ENCODE measurements around the gene CD81.

The CD81 gene

DNA sequence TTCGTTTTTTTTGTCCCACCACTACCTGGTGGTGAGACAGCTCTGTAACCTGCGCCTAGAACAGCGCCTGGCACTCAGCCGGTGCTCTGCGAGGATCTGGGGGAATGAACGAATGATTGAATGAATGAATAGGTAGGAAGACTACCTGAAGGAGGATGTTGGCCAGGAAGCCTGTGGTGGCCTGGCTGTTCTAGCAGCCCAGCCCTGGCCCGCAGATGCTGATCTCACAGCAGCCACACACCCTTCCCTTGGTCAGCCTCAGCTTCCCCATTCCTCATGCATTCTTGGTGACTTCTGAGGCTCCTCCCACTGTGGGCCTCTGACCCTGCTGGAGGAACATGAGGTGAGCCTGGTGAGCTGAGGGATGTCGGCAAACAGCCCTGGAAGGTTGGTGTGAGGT is 63.5 kb downstream of the CD81 start:
- no peak for DNase-seq

DNA sequence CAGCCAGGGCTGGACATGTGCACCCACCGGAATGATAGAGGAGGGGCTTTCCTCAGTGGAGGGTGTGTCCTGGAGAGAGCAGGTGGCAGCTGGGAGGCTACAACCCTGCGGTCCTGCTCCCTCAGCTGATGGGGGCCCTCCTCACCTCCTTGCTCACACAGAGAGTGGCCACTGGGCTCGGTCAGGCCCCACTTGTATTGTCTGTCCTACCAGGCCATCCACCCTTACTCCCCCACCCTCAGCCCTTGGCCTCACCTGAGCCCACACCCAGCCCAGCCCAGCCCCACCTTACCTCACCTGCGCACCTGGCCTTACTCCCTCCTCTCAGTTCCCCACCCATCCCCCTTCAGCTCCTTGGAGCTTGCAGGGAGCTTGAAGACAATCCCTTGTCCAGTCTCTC is 64.1 kb downstream of the CD81 start:
- DNase-seq, result no peak

DNA sequence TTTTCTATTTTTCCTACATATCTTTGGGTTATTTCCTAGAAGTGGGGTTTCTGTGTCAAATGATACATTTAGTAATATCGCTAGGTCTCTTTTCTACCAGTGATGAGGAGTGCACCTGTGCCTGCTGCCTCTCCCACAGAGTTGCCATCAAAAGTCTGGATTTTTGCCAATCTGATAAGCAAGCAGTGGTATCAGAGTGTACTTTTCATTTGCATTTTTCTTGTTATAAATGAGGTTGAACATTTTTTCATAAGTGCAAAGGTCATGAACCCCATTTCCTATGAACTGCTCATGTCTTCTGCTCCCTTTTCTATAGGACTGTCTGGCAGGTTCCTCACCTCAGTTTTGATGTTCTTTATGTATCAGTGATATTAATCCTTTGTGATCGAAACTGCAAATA is 65.5 kb downstream of the CD81 start:
- DNase-seq, result no peak

- no peak for DNase-seq
These were observed 66.3 kb downstream of the CD81 start for GRCh38 chr11:2443406-2443805.

GRCh38 chr11:2443881-2444820 is 67.0 kb downstream of the CD81 start, which contains the start of gene TRPM5:
Gene TRPM5, minus strand, starts transcription at chr11:2444514. Its CDS starts 21,478 bp downstream, at chr11:2423036.
- peak; percentile 73 for DNase-seq

- DNase-seq, result no peak
These were observed 68.0 kb downstream of the CD81 start, which contains the start of gene KCNQ1 for GRCh38 chr11:2444821-2445745. Gene KCNQ1, plus strand, starts transcription at chr11:2445008. Its CDS starts 91 bp downstream, at chr11:2445099.

- no peak for DNase-seq
These were observed 68.8 kb downstream of the CD81 start for GRCh38 chr11:2445746-2446551.

GRCh38 chr11:2446590-2447252 is 69.6 kb downstream of the CD81 start:
- DNase-seq, result no peak

All from effector CD4-positive, alpha-beta T cell (primary cell).